WTC11 (cell line): ENCODE measurements around the gene NUP62. TPM values are rescaled to one million over a fixed set of nuclear protein-coding genes. Genes with fewer than 3 reads are reported as not detected.

ENCODE experiments used
- ATAC-seq: fragments of 200-7000 bp; cut with Tn5 transposase; 2 replicates; pipeline ENCODE4 v1.10.0; 2021; ENCODE audit warnings: mild to moderate bottlenecking, moderate library complexity
- CTCF ChIA-PET: fragments of 300-600 bp; sonication (Branson Sonifier 250); formaldehyde crosslinking; loops from one replicate; lab custom pipeline; 2021; ENCODE audit warnings: antibody characterized with exemption; lab: Charles Lee
- POLR2A ChIA-PET: fragments of 350-600 bp; sonication (Branson Sonifier 250); formaldehyde crosslinking; loops from one replicate; lab custom pipeline; 2021; ENCODE audit warnings: antibody characterized with exemption; lab: Charles Lee
- DNase-seq: peaks from one replicate; pipeline ENCODE4 v3.0.0; 2021; ENCODE audit warnings: low spot score
- H3K27ac Mint-ChIP-seq: 2 replicates; pipeline ENCODE4 v1.8.0; 2021; ENCODE audit warnings: mixed read lengths
- H3K27me3 Mint-ChIP-seq: 2 replicates; pipeline ENCODE4 v1.8.0; 2021; ENCODE audit warnings: low read depth, mild to moderate bottlenecking, moderate library complexity, mixed read lengths
- H3K36me3 Mint-ChIP-seq: 2 replicates; pipeline ENCODE4 v1.8.0; 2021; ENCODE audit warnings: mixed read lengths
- H3K4me1 Mint-ChIP-seq: 2 replicates; pipeline ENCODE4 v1.8.0; 2022; ENCODE audit warnings: mixed read lengths
- H3K4me3 Mint-ChIP-seq: 2 replicates; pipeline ENCODE4 v1.8.0; 2021; ENCODE audit warnings: mild to moderate bottlenecking, moderate library complexity, mixed read lengths
- H3K9me3 Mint-ChIP-seq: 2 replicates; pipeline ENCODE4 v1.8.0; 2021; ENCODE audit warnings: mixed read lengths
- AR ChIP-seq: fragments of 250-450 bp; sonication (Bioruptor Pico); IDR thresholded peaks from 2 replicates; pipeline ENCODE4 v1.9.0; 2021; ENCODE audit warnings: mild to moderate bottlenecking
- ATF1 ChIP-seq: sonication (generic); formaldehyde crosslinking; IDR thresholded peaks from 2 replicates; pipeline ENCODE4 v1.8.1; 2023; ENCODE audit warnings: mild to moderate bottlenecking, moderate library complexity, missing genetic modification reagents
- CREM ChIP-seq: sonication (generic); formaldehyde crosslinking; IDR thresholded peaks from 2 replicates; pipeline ENCODE4 v1.8.1; 2022; ENCODE audit warnings: mild to moderate bottlenecking, missing genetic modification reagents, moderate library complexity
- CTCF ChIP-seq: fragments of 200-600 bp; IDR thresholded peaks from 2 replicates; pipeline ENCODE4 v1.8.0; 2022; ENCODE audit warnings: antibody characterized with exemption
- EMX1 ChIP-seq: fragments of 250-450 bp; sonication (Bioruptor Pico); IDR thresholded peaks from 2 replicates; pipeline ENCODE4 v1.8.0; 2021; ENCODE audit warnings: mild to moderate bottlenecking
- FOXK1 ChIP-seq: sonication (generic); formaldehyde crosslinking; IDR thresholded peaks from 2 replicates; pipeline ENCODE4 v1.8.0; 2022; ENCODE audit warnings: mild to moderate bottlenecking, moderate library complexity, missing genetic modification reagents
- HMGA2 ChIP-seq: fragments of 250-450 bp; sonication (Bioruptor Pico); IDR thresholded peaks from 2 replicates; pipeline ENCODE4 v1.4.0; 2021; ENCODE audit warnings: mild to moderate bottlenecking, moderate library complexity
- JUN ChIP-seq: sonication (generic); formaldehyde crosslinking; IDR thresholded peaks from 2 replicates; pipeline ENCODE4 v1.8.0; 2023; ENCODE audit warnings: mild to moderate bottlenecking, missing genetic modification reagents
- KAT7 ChIP-seq: sonication (generic); formaldehyde crosslinking; IDR thresholded peaks from 2 replicates; pipeline ENCODE4 v1.8.1; 2023; ENCODE audit warnings: missing genetic modification reagents, mild to moderate bottlenecking, borderline replicate concordance
- MLX ChIP-seq: sonication (generic); formaldehyde crosslinking; IDR thresholded peaks from 2 replicates; pipeline ENCODE4 v1.8.1; 2023; ENCODE audit warnings: mild to moderate bottlenecking, missing genetic modification reagents, moderate library complexity
- NFATC4 ChIP-seq: fragments of 250-450 bp; sonication (Bioruptor Pico); IDR thresholded peaks from 2 replicates; pipeline ENCODE4 v1.9.0; 2021; ENCODE audit warnings: mild to moderate bottlenecking
- NR1H2 ChIP-seq: sonication (generic); formaldehyde crosslinking; IDR thresholded peaks from 2 replicates; pipeline ENCODE4 v1.9.0; 2021; ENCODE audit warnings: mild to moderate bottlenecking, moderate library complexity, missing genetic modification reagents
- NR3C1 ChIP-seq: sonication (generic); formaldehyde crosslinking; conservative IDR thresholded peaks from 2 replicates; pipeline ENCODE4 v1.8.1; 2023; ENCODE audit warnings: low read depth, mild to moderate bottlenecking, missing genetic modification reagents
- OVOL2 ChIP-seq: fragments of 250-450 bp; sonication (Bioruptor Pico); IDR thresholded peaks from 2 replicates; pipeline ENCODE4 v1.9.0; 2021; ENCODE audit warnings: mild to moderate bottlenecking, borderline replicate concordance
- RELA ChIP-seq: sonication (generic); formaldehyde crosslinking; IDR thresholded peaks from 2 replicates; pipeline ENCODE4 v1.8.1; 2022; ENCODE audit warnings: missing genetic modification reagents, mild to moderate bottlenecking, borderline replicate concordance
- TEAD4 ChIP-seq: sonication (generic); formaldehyde crosslinking; IDR thresholded peaks from 2 replicates; pipeline ENCODE4 v1.8.0; 2022; ENCODE audit warnings: mild to moderate bottlenecking, missing genetic modification reagents
- USF2 ChIP-seq: sonication (generic); formaldehyde crosslinking; IDR thresholded peaks from 2 replicates; pipeline ENCODE4 v1.8.1; 2023; ENCODE audit warnings: mild to moderate bottlenecking, missing genetic modification reagents, moderate library complexity
- ZBTB21 ChIP-seq: sonication (generic); formaldehyde crosslinking; IDR thresholded peaks from 2 replicates; pipeline ENCODE4 v1.8.1; 2023; ENCODE audit warnings: mild to moderate bottlenecking, missing genetic modification reagents, borderline replicate concordance
- ZNF138 ChIP-seq: sonication (generic); formaldehyde crosslinking; conservative IDR thresholded peaks from 2 replicates; pipeline ENCODE4 v1.8.1; 2022; ENCODE audit warnings: mild to moderate bottlenecking, moderate library complexity, missing genetic modification reagents
- ZNF416 ChIP-seq: fragments of 250-450 bp; sonication (Bioruptor Pico); IDR thresholded peaks from 2 replicates; pipeline ENCODE4 v1.9.0; 2021; ENCODE audit warnings: mild to moderate bottlenecking, inconsistent platforms
- ZNF512 ChIP-seq: sonication (generic); formaldehyde crosslinking; IDR thresholded peaks from 2 replicates; pipeline ENCODE4 v1.8.1; 2022; ENCODE audit warnings: missing genetic modification reagents, borderline replicate concordance
- total RNA-seq: library from RNA; stranded (reverse); gene quantifications from 3 replicates; pipeline ENCODE4 v1.2.3, GENCODE V29; 2021
- TF ChIP-seq, protein P1 (sequence below): fragments of 250-450 bp; sonication (Bioruptor Pico); conservative IDR thresholded peaks from 2 replicates; pipeline ENCODE4 v1.9.0; 2021; ENCODE audit warnings: mild to moderate bottlenecking
- TF ChIP-seq, protein P2 (sequence below): sonication (generic); formaldehyde crosslinking; IDR thresholded peaks from 2 replicates; pipeline ENCODE4 v1.8.0; 2022; ENCODE audit warnings: mild to moderate bottlenecking, missing genetic modification reagents

Gene NUP62
- total RNA-seq, 1 experiment from 2014 or later = 87.1 TPM

DNA sequence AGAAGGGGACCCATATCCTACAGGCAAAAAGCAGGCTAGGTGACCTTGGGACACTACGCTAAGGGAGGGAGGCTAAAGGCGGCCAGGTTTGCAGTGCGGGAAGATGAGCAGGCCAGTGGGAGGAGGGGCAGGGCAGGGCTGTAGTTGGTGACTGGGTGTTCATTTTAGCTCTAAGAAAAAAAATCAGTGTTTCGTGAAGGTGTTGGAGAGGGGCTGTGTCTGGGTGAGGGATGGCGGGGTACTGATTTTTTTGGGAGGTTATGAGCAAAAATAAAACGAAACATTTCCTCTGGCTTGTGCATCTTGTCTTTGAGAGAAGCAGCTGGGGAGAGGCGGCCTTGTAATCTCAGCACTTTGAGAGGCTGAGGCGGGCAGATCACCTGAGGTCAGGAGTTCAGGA, 4.3 kb upstream of the NUP62 start:
- H3K36me3 Mint-ChIP-seq = peaks cover under 1% of the 10 kb centered on the region; the same call in 1 of the 2 replicates
- H3K27me3 Mint-ChIP-seq = peaks cover under 1% of the 10 kb centered on the region
- ATAC-seq (no peak), DNase-seq (no peak)
- CTCF ChIA-PET = interaction anchor here (1.3 to 1.4 kb wide), 2 partner anchors 23 to 43 kb away, joined by 3 to 4 read pairs; no protein-coding TSS in a partner anchor
- no peaks in the 10 kb centered on the region for H3K9me3 Mint-ChIP-seq
- H3K4me1 Mint-ChIP-seq = peaks cover 8% of the 10 kb centered on the region
- no peak overlapping the region for H3K4me3 Mint-ChIP-seq
- H3K27ac Mint-ChIP-seq = no peak overlapping the region
- no peak for TF ChIP-seq TEAD4 (CRISPR knock-in tag)
- no peak for TF ChIP-seq RELA
- TF ChIP-seq JUN (CRISPR knock-in tag) = no peak
- TF ChIP-seq MLX (CRISPR knock-in tag) = no peak
- no peak for TF ChIP-seq CREM (CRISPR knock-in tag)
- no peak for TF ChIP-seq USF2 (CRISPR knock-in tag)
- TF ChIP-seq CTCF = no peak
- no peak for TF ChIP-seq KAT7 (CRISPR knock-in tag)
- TF ChIP-seq OVOL2 (CRISPR knock-in tag) = no peak
- no peak for TF ChIP-seq ZNF138 (CRISPR knock-in tag)
- TF ChIP-seq, all 79 proteins: peak for 0
- POLR2A ChIA-PET = no interaction called here

DNA sequence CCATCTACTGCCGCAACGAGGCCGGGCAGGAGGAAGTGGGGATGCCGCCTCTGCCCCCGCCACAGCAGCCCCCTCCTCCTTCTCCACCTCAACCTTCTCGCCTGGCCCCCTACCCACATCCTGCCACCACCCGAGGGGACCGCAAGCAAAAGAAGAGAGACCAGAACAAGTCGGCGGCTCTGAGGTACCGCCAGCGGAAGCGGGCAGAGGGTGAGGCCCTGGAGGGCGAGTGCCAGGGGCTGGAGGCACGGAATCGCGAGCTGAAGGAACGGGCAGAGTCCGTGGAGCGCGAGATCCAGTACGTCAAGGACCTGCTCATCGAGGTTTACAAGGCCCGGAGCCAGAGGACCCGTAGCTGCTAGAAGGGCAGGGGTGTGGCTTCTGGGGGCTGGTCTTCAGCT, 3.4 kb upstream of the NUP62 start:
- Mint-ChIP-seq H3K27me3 (peaks cover 4% of the 10 kb centered on the region), H3K4me3 (no peak overlapping the region), H3K36me3 (peaks cover 5% of the 10 kb centered on the region), H3K4me1 (peaks cover 15% of the 10 kb centered on the region), H3K9me3 (no peaks in the 10 kb centered on the region), H3K27ac (no peak overlapping the region)
- ChIA-PET POLR2A (no interaction called here), CTCF (interaction anchor here (1.3 to 1.4 kb wide), 2 partner anchors 24 to 44 kb away, joined by 3 to 4 read pairs; no protein-coding TSS in a partner anchor)
- no peak for DNase-seq
- no peak for ATAC-seq
- TF ChIP-seq NFATC4 (no peak), HMGA2 (CRISPR knock-in tag) (no peak), ZBTB21 (CRISPR knock-in tag) (no peak), EMX1 (CRISPR knock-in tag) (no peak), ATF1 (CRISPR knock-in tag) (no peak), AR (CRISPR knock-in tag) (no peak), CTCF (no peak), NR1H2 (no peak), ZNF416 (CRISPR knock-in tag) (no peak), FOXK1 (no peak), ZNF512 (no peak), NR3C1 (CRISPR knock-in tag) (no peak)
- TF ChIP-seq, protein P1, sequence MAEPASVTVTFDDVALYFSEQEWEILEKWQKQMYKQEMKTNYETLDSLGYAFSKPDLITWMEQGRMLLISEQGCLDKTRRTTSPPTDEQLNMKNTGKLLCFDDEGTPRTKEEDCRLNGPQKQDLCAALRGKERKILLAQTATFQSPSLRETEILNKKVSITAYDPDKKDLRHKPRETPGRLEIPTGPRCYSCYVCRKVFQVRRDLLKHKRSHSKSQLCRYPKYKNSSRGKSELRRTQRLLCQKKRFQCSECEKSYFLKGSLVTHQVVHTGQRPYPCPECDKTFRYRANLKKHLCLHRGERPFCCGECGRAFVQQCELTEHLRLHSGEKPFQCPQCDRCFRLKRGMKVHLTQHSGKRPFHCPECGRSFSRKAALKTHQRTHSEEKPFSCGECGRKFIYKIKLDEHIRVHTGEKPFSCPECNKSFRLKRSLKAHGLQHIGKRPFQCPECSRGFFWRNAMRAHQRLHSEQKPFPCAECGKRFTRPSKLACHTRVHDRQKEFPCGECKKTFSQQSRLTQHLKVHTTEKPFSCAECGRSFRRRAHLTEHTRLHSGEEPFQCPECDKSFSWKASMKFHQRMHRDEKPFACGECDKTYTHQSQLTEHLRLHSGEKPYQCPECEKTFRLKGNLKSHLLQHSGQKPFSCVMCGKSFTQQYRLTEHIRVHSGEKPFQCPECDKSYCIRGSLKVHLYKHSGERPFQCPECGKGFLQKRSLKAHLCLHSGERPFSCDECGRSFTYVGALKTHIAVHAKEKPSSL = no peak
- TF ChIP-seq, protein P2, sequence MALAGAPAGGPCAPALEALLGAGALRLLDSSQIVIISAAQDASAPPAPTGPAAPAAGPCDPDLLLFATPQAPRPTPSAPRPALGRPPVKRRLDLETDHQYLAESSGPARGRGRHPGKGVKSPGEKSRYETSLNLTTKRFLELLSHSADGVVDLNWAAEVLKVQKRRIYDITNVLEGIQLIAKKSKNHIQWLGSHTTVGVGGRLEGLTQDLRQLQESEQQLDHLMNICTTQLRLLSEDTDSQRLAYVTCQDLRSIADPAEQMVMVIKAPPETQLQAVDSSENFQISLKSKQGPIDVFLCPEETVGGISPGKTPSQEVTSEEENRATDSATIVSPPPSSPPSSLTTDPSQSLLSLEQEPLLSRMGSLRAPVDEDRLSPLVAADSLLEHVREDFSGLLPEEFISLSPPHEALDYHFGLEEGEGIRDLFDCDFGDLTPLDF (CRISPR knock-in tag) = no peak
